GM23248 (cell line): ENCODE data around the gene TCN1.

Experiments
- EZH2 ChIP-seq: fragments of 200-600 bp; sonication (generic); IDR thresholded peaks from 2 replicates; pipeline ENCODE4 v1.6.1; 2018; ENCODE audit warnings: antibody characterized with exemption, mild to moderate bottlenecking; ENCODE audit not compliant: insufficient read depth, poor library complexity, severe bottlenecking
- EZH2phosphoT487 ChIP-seq: fragments of 200-600 bp; sonication (generic); IDR thresholded peaks from 2 replicates; pipeline ENCODE4 v1.6.1; 2018; ENCODE audit warnings: antibody characterized with exemption, moderate library complexity, mild to moderate bottlenecking, low read depth; ENCODE audit not compliant: insufficient read depth

DNA sequence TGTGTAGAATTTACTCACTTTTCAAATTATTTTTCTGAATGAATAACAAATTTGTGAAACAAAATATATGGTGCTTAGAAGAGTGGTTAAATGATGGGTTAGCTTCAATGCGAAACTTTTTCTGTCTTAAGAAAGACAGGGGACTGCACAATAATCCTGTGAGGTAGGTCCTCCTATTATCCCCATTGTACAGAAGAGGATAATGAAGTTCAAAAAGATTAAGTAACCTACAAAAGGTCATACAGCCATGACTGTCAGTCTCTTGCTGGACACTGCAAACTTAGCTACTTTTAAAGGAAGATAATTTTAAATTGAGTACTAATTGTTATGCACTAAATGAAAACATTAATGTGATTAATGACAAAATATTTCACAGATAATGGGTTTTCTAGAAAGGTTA is 17.3 kb upstream of the TCN1 start:
- TF ChIP-seq EZH2phosphoT487: no peak
- TF ChIP-seq EZH2: no peak
